ENCODE results near the gene THAP5. TPM values are rescaled to one million over a fixed set of nuclear protein-coding genes. Genes with fewer than 3 reads are reported as not detected.

Gene THAP5
- total RNA-seq, 2 experiments from 2014 or later = 32.8 to 38.9 TPM

GRCh38 chr7:108598914-108599580, 29.5 kb upstream of the THAP5 start:
- POLR2A ChIA-PET = no interaction called here

GRCh38 chr7:108598153-108598552, 28.6 kb upstream of the THAP5 start:
- peaks cover 17% of the 10 kb centered on the region for H3K27me3 Mint-ChIP-seq
- no peak for ATAC-seq (ENCODE audit: low read depth)
- no peak for DNase-seq
- no peak overlapping the region for H3K4me3 Mint-ChIP-seq
- H3K4me1 Mint-ChIP-seq = no peaks in the 10 kb centered on the region
- POLR2A ChIA-PET = no interaction called here
- no peak overlapping the region for H3K27ac Mint-ChIP-seq
- H3K9me3 Mint-ChIP-seq = no peaks in the 10 kb centered on the region
- H3K36me3 Mint-ChIP-seq = no peaks in the 10 kb centered on the region

More at GRCh38 chr7:108598914-108599580, 29.5 kb upstream of the THAP5 start:
- no peak overlapping the region for H3K4me3 Mint-ChIP-seq
- no peak for DNase-seq
- no peak for ATAC-seq (ENCODE audit: low read depth)
- peaks cover 17% of the 10 kb centered on the region for H3K27me3 Mint-ChIP-seq
- H3K4me1 Mint-ChIP-seq = no peaks in the 10 kb centered on the region
- no peaks in the 10 kb centered on the region for H3K9me3 Mint-ChIP-seq
- no peaks in the 10 kb centered on the region for H3K36me3 Mint-ChIP-seq
- no peak overlapping the region for H3K27ac Mint-ChIP-seq

- POLR2A ChIA-PET = no interaction called here
Observed at GRCh38 chr7:108596560-108596959, 27.1 kb upstream of the THAP5 start.

GRCh38 chr7:108592646-108593201, 23.2 kb upstream of the THAP5 start:
- no peak for ATAC-seq (ENCODE audit: low read depth)
- no peaks in the 10 kb centered on the region for H3K9me3 Mint-ChIP-seq
- no peak for DNase-seq
- POLR2A ChIA-PET = no interaction called here
- H3K4me1 Mint-ChIP-seq = no peaks in the 10 kb centered on the region
- no peaks in the 10 kb centered on the region for H3K27me3 Mint-ChIP-seq
- no peak overlapping the region for H3K4me3 Mint-ChIP-seq
- H3K36me3 Mint-ChIP-seq = no peaks in the 10 kb centered on the region
- no peak overlapping the region for H3K27ac Mint-ChIP-seq

More at GRCh38 chr7:108596560-108596959, 27.1 kb upstream of the THAP5 start:
- DNase-seq (no peak), ATAC-seq (ENCODE audit: low read depth) (no peak)
- H3K36me3 Mint-ChIP-seq = no peaks in the 10 kb centered on the region
- no peaks in the 10 kb centered on the region for H3K9me3 Mint-ChIP-seq
- peaks cover 13% of the 10 kb centered on the region for H3K27me3 Mint-ChIP-seq
- H3K27ac Mint-ChIP-seq = no peak overlapping the region
- H3K4me1 Mint-ChIP-seq = no peaks in the 10 kb centered on the region
- no peak overlapping the region for H3K4me3 Mint-ChIP-seq

GRCh38 chr7:108590606-108591005, 21.1 kb upstream of the THAP5 start:
- no peaks in the 10 kb centered on the region for H3K9me3 Mint-ChIP-seq
- no peak overlapping the region for H3K4me3 Mint-ChIP-seq
- no peaks in the 10 kb centered on the region for H3K27me3 Mint-ChIP-seq
- no peak overlapping the region for H3K27ac Mint-ChIP-seq
- no peak for DNase-seq
- no peaks in the 10 kb centered on the region for H3K4me1 Mint-ChIP-seq
- no peaks in the 10 kb centered on the region for H3K36me3 Mint-ChIP-seq
- no peak for ATAC-seq (ENCODE audit: low read depth)
- POLR2A ChIA-PET = no interaction called here

GRCh38 chr7:108589874-108590273, 20.4 kb upstream of the THAP5 start:
- H3K4me3 Mint-ChIP-seq = no peak overlapping the region
- no peaks in the 10 kb centered on the region for H3K9me3 Mint-ChIP-seq
- H3K27ac Mint-ChIP-seq = no peak overlapping the region
- POLR2A ChIA-PET = no interaction called here
- H3K4me1 Mint-ChIP-seq = no peaks in the 10 kb centered on the region
- DNase-seq (no peak), ATAC-seq (ENCODE audit: low read depth) (no peak)
- H3K36me3 Mint-ChIP-seq = no peaks in the 10 kb centered on the region
- no peaks in the 10 kb centered on the region for H3K27me3 Mint-ChIP-seq

GRCh38 chr7:108589199-108589598, 19.7 kb upstream of the THAP5 start:
- no peaks in the 10 kb centered on the region for H3K27me3 Mint-ChIP-seq
- ATAC-seq (ENCODE audit: low read depth) (no peak), DNase-seq (no peak)
- no peak overlapping the region for H3K27ac Mint-ChIP-seq
- H3K36me3 Mint-ChIP-seq = no peaks in the 10 kb centered on the region
- H3K4me1 Mint-ChIP-seq = no peaks in the 10 kb centered on the region
- H3K4me3 Mint-ChIP-seq = no peak overlapping the region
- POLR2A ChIA-PET = no interaction called here
- no peaks in the 10 kb centered on the region for H3K9me3 Mint-ChIP-seq

- POLR2A ChIA-PET = no interaction called here
Observed at GRCh38 chr7:108586274-108586710, 16.8 kb upstream of the THAP5 start.

GRCh38 chr7:108585843-108586242, 16.3 kb upstream of the THAP5 start:
- H3K36me3 Mint-ChIP-seq = peaks cover 2% of the 10 kb centered on the region
- peaks cover 2% of the 10 kb centered on the region for H3K9me3 Mint-ChIP-seq
- H3K27me3 Mint-ChIP-seq = no peaks in the 10 kb centered on the region
- no peak for ATAC-seq (ENCODE audit: low read depth)
- H3K4me1 Mint-ChIP-seq = peaks cover 1% of the 10 kb centered on the region
- DNase-seq = no peak
- no peak overlapping the region for H3K4me3 Mint-ChIP-seq
- H3K27ac Mint-ChIP-seq = no peak overlapping the region
- POLR2A ChIA-PET = no interaction called here

More at GRCh38 chr7:108586274-108586710, 16.8 kb upstream of the THAP5 start:
- Mint-ChIP-seq H3K36me3 (no peaks in the 10 kb centered on the region), H3K27ac (no peak overlapping the region), H3K4me3 (no peak overlapping the region), H3K9me3 (no peaks in the 10 kb centered on the region), H3K4me1 (peaks cover 1% of the 10 kb centered on the region), H3K27me3 (no peaks in the 10 kb centered on the region)
- DNase-seq (no peak), ATAC-seq (ENCODE audit: low read depth) (no peak)

- H3K9me3 Mint-ChIP-seq = peaks cover 5% of the 10 kb centered on the region
- DNase-seq (no peak), ATAC-seq (ENCODE audit: low read depth) (no peak)
- H3K27ac Mint-ChIP-seq = no peak overlapping the region
- POLR2A ChIA-PET = no interaction called here
- peaks cover 1% of the 10 kb centered on the region for H3K4me1 Mint-ChIP-seq
- H3K4me3 Mint-ChIP-seq = no peak overlapping the region
- peaks cover 7% of the 10 kb centered on the region for H3K36me3 Mint-ChIP-seq
- no peaks in the 10 kb centered on the region for H3K27me3 Mint-ChIP-seq
Observed at GRCh38 chr7:108584211-108584610, 14.7 kb upstream of the THAP5 start.

GRCh38 chr7:108581655-108582491, 12.4 kb upstream of the THAP5 start:
- ATAC-seq (ENCODE audit: low read depth) (no peak), DNase-seq (no peak)
- H3K4me3 Mint-ChIP-seq = no peak overlapping the region
- H3K36me3 Mint-ChIP-seq = peaks cover 14% of the 10 kb centered on the region
- peaks cover 7% of the 10 kb centered on the region for H3K9me3 Mint-ChIP-seq
- no peak overlapping the region for H3K27ac Mint-ChIP-seq
- peaks cover 1% of the 10 kb centered on the region for H3K4me1 Mint-ChIP-seq
- H3K27me3 Mint-ChIP-seq = no peaks in the 10 kb centered on the region
- POLR2A ChIA-PET = no interaction called here

- peaks cover 1% of the 10 kb centered on the region for H3K4me1 Mint-ChIP-seq
- no peak for DNase-seq
- no peak overlapping the region for H3K27ac Mint-ChIP-seq
- peaks cover 9% of the 10 kb centered on the region for H3K9me3 Mint-ChIP-seq
- H3K4me3 Mint-ChIP-seq = no peak overlapping the region
- POLR2A ChIA-PET = no interaction called here
- peaks cover 23% of the 10 kb centered on the region for H3K36me3 Mint-ChIP-seq
- no peak for ATAC-seq (ENCODE audit: low read depth)
- no peaks in the 10 kb centered on the region for H3K27me3 Mint-ChIP-seq
Observed at GRCh38 chr7:108580298-108580697, 10.8 kb upstream of the THAP5 start.

GRCh38 chr7:108578937-108579336, 9.4 kb upstream of the THAP5 start:
- H3K4me3 Mint-ChIP-seq = no peak overlapping the region
- no peaks in the 10 kb centered on the region for H3K27me3 Mint-ChIP-seq
- peaks cover 29% of the 10 kb centered on the region for H3K36me3 Mint-ChIP-seq
- POLR2A ChIA-PET = no interaction called here
- H3K27ac Mint-ChIP-seq = no peak overlapping the region
- ATAC-seq (ENCODE audit: low read depth) = no peak
- H3K4me1 Mint-ChIP-seq = peaks cover 1% of the 10 kb centered on the region
- DNase-seq = no peak
- H3K9me3 Mint-ChIP-seq = peaks cover 9% of the 10 kb centered on the region

GRCh38 chr7:108576116-108576515, 6.6 kb upstream of the THAP5 start:
- Mint-ChIP-seq H3K4me3 (no peak overlapping the region), H3K27ac (no peak overlapping the region), H3K9me3 (peaks cover 8% of the 10 kb centered on the region), H3K36me3 (peaks cover 39% of the 10 kb centered on the region), H3K4me1 (peaks cover 9% of the 10 kb centered on the region), H3K27me3 (no peaks in the 10 kb centered on the region)
- no peak for DNase-seq
- ATAC-seq (ENCODE audit: low read depth) = no peak
- POLR2A ChIA-PET = no interaction called here

All from activated naive CD8-positive, alpha-beta T cell treated with anti-CD3 and anti-CD28 coated beads, Interleukin-2, amount 10 ng/mL, durations not matched to agents 7 days and 5 days (primary cell).